Osteoblast (primary cell): Measurements from ENCODE around the gene CHRNA5. TPM values are rescaled to one million over a fixed set of nuclear protein-coding genes. Genes with fewer than 3 reads are reported as not detected.

Experiments used
- DNase-seq: peaks from one replicate; pipeline ENCODE4 v3.0.0; 2011; ENCODE audit warnings: low spot score, mixed read lengths; ENCODE audit not compliant: insufficient read length; ENCODE audit errors: missing footprints
- H2AFZ ChIP-seq: 2 replicates; pipeline ENCODE4 v1.6.0; 2011; ENCODE audit warnings: mild to moderate bottlenecking, low read length
- H3K27ac ChIP-seq: 2 replicates; pipeline ENCODE4 v1.5.1; 2011; ENCODE audit warnings: mild to moderate bottlenecking, low read depth, low read length, moderate library complexity
- H3K27me3 ChIP-seq: 2 replicates; pipeline ENCODE4 v1.6.0; 2012; ENCODE audit warnings: mild to moderate bottlenecking, control low read depth, inconsistent platforms, low read length, moderate library complexity; ENCODE audit not compliant: insufficient read depth
- H3K36me3 ChIP-seq: 2 replicates; pipeline ENCODE4 v1.5.1; 2011; ENCODE audit warnings: mild to moderate bottlenecking, low read length, control low read depth, moderate library complexity; ENCODE audit not compliant: insufficient read depth
- H3K4me1 ChIP-seq: 2 replicates; pipeline ENCODE4 v1.5.1; 2011; ENCODE audit warnings: mild to moderate bottlenecking, low read length, control low read depth, moderate library complexity; ENCODE audit not compliant: insufficient read depth
- H3K4me2 ChIP-seq: 2 replicates; pipeline ENCODE4 v1.6.0; 2011; ENCODE audit warnings: mild to moderate bottlenecking, low read length; ENCODE audit not compliant: insufficient read depth
- H3K4me3 ChIP-seq: fragments of 200-600 bp; sonication (generic); 3 replicates; pipeline ENCODE4 v1.5.1; 2012; ENCODE audit warnings: mild to moderate bottlenecking, low read length, inconsistent platforms; ENCODE audit not compliant: insufficient read depth
- H3K79me2 ChIP-seq: 2 replicates; pipeline ENCODE4 v1.6.0; 2012; ENCODE audit warnings: mild to moderate bottlenecking, low read length, control low read depth, inconsistent platforms; ENCODE audit not compliant: insufficient read depth
- H3K9me3 ChIP-seq: 2 replicates; pipeline ENCODE4 v1.5.1; 2011; ENCODE audit warnings: low read depth, low read length, control low read depth
- H4K20me1 ChIP-seq: 2 replicates; pipeline ENCODE4 v1.6.0; 2012; ENCODE audit warnings: mild to moderate bottlenecking, low read length, control low read depth; ENCODE audit not compliant: insufficient read depth
- CTCF ChIP-seq: IDR thresholded peaks from 2 replicates; pipeline ENCODE4 v1.5.1; 2011; ENCODE audit warnings: mild to moderate bottlenecking, low read depth, low read length, moderate library complexity; ENCODE audit errors: extremely low read depth
- total RNA-seq: library from RNA; depleted of rRNA; stranded (reverse); fragments of >200 nt; gene quantifications from 2 replicates; pipeline ENCODE4 v1.2.3, GENCODE V29; 2012

Gene CHRNA5
- total RNA-seq, 1 donor: 0.36 TPM

- Histone ChIP-seq H3K27me3 (peaks cover 26% of the 10 kb centered on the region), H3K4me3 (no peak overlapping the region), H3K36me3 (no peaks in the 10 kb centered on the region), H2AFZ (no peak overlapping the region), H3K4me1 (no peaks in the 10 kb centered on the region), H3K4me2 (no peak overlapping the region), H3K79me2 (no peaks in the 10 kb centered on the region), H3K9me3 (no peaks in the 10 kb centered on the region), H4K20me1 (no peaks in the 10 kb centered on the region), H3K27ac (no peak overlapping the region)
- TF ChIP-seq CTCF: no peak
- DNase-seq: peak; percentile 36
These were observed 62.0 kb downstream of the CHRNA5 start for GRCh38 chr15:78627348-78627747.

GRCh38 chr15:78628227-78628626 is 62.9 kb downstream of the CHRNA5 start:
- H3K36me3 ChIP-seq: no peaks in the 10 kb centered on the region
- peaks cover 2% of the 10 kb centered on the region for H3K9me3 ChIP-seq
- H3K27me3 ChIP-seq: peaks cover 21% of the 10 kb centered on the region
- H3K4me1 ChIP-seq: no peaks in the 10 kb centered on the region
- no peak overlapping the region for H3K4me3 ChIP-seq
- TF ChIP-seq CTCF: no peak
- no peak overlapping the region for H3K4me2 ChIP-seq
- no peak for DNase-seq
- H3K27ac ChIP-seq: no peak overlapping the region
- H4K20me1 ChIP-seq: no peaks in the 10 kb centered on the region
- H2AFZ ChIP-seq: no peak overlapping the region
- no peaks in the 10 kb centered on the region for H3K79me2 ChIP-seq

GRCh38 chr15:78629031-78629715 is 63.9 kb downstream of the CHRNA5 start:
- DNase-seq: no peak
- Histone ChIP-seq H3K4me2 (no peak overlapping the region), H3K79me2 (no peaks in the 10 kb centered on the region), H3K4me1 (no peaks in the 10 kb centered on the region), H3K27ac (no peak overlapping the region), H3K4me3 (no peak overlapping the region), H4K20me1 (no peaks in the 10 kb centered on the region), H3K27me3 (peaks cover 17% of the 10 kb centered on the region), H2AFZ (no peak overlapping the region), H3K9me3 (peaks cover 7% of the 10 kb centered on the region), H3K36me3 (no peaks in the 10 kb centered on the region)
- TF ChIP-seq CTCF: no peak

GRCh38 chr15:78629716-78630065 is 64.4 kb downstream of the CHRNA5 start:
- Histone ChIP-seq H3K27ac (no peak overlapping the region), H2AFZ (no peak overlapping the region), H3K36me3 (no peaks in the 10 kb centered on the region), H3K4me3 (no peak overlapping the region), H3K4me1 (no peaks in the 10 kb centered on the region), H3K79me2 (no peaks in the 10 kb centered on the region), H4K20me1 (no peaks in the 10 kb centered on the region), H3K27me3 (peaks cover 16% of the 10 kb centered on the region), H3K4me2 (no peak overlapping the region), H3K9me3 (peaks cover 7% of the 10 kb centered on the region)
- TF ChIP-seq CTCF: no peak
- no peak for DNase-seq
